GM19438 (cell line): ENCODE data around the gene UTP25.

Experiments
- ATAC-seq: cut with Tn5 transposase; IDR thresholded peaks from one replicate; pipeline ENCODE4 v1.9.1; 2021; ENCODE audit warnings: low read depth; ENCODE audit not compliant: unreplicated experiment

UTP25 gene

DNA sequence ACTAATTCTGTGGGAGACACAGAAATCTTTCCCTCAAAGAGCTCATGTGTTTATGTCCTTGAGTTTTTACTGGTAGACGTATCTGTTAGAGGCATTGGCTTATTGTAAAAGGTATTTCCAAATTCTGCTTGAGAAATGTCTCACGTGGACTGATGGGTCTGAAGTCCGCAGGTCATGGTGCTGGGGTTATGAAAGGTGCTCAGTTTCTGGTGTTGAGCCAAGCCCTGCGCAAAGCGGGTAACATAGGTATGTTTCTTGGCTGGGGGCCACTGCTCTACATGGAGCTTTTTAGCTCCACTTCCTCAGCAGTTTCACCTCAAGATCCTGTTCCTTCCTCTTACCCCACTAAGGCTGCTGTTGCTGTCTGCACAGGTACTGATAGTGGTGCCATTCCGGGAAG, 10.8 kb downstream of the UTP25 start:
- no peak for ATAC-seq

DNA sequence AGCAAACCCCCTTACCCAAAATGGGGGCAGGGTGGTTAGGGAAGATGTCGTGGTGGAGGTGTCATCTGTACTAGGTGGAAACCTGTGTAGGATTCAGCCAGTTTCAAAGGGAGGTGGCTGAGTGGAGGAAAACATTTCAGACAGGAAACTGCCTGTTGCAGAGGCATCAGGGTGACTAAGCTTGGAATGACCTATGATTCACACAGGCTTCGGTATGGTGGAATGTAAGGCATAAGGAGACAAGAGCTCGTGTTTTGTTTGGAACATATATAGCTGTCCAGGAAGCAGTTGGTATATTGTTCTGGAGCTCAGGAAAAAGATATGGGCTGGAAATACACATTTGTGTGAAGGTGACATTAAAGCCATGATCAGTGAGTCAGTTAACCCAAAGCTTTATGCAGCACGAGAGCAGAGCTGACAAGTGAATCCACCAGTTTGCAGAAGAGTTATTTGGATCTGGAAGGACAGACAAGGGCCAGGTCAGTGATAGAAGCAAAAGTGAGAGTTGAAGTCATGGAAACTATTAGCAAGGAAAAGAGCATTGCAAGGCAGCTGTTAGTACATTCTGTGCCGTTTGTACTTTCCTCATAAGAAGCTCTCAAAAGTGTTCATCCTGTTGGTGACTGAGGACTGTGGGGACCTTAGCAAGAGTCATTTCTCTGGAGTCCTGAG, 12.2 kb downstream of the UTP25 start:
- ATAC-seq, result no peak

DNA sequence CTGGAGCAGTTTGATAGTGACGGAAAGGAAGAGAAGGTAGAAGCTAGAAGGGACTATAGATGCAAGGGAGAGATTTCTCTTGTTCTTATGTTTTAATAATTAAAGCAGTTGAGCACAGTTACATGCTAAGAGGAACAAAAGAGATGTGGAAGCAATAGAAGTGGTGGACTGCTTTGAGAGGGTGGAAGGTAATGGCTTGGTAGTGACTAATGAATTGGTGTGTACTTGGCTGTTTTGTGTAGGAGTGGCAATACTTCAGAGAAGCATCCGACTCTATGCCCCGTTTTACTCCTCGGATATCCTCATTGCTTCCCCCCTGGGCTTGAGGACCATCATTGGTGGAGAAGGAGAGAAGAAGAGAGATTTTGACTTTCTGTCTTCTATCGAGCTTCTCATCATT, 12.8 kb downstream of the UTP25 start:
- no peak for ATAC-seq

DNA sequence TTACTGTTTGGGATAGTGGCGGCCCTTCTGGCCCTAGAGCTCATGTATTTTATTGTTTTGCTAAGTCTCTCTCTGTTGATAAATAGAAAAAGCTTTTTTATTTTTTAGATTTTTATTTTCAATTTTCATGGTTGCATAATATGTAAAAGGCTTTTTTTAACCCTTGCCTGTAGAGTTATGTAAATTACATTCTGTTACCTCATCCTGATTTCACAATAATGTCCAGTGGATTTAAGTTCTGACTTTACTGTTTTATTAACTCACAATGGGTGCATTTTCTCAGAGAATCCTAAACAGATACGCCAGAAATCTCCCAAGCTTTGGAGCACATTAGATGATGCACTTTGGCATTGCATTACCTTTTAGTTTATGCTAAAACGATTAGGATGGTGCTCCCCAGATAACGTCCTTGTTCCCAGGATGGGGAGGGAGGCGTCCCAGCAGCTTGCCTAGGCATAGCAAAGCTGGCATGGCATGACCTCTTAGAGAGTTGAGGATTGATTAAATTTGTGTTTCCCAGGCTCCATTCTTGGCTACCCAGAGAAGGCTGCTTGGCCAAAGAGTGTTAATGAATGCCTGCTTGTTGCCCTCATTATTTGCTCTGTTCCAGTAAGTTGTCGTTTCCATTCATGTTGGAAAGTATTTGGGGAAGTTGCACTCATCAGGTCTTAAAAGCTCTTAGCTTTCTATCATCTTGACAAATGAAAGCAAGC, 17.1 kb downstream of the UTP25 start:
- ATAC-seq, result no peak

DNA sequence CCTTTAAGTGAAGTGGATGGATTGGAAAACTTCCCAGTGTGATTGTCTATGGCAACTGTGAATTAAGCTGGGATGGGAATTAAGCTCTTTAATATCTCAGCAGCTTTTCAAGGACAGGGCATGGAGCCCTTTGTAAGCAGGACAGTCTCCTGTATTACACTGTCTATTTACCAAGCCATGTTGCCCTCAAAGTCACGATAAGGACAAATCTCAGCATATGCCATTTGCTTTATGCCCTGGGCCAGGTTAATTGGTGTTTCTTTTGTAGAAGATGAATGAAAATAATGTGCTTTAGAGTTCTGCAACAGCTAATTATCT, 17.6 kb downstream of the UTP25 start:
- no peak for ATAC-seq

DNA sequence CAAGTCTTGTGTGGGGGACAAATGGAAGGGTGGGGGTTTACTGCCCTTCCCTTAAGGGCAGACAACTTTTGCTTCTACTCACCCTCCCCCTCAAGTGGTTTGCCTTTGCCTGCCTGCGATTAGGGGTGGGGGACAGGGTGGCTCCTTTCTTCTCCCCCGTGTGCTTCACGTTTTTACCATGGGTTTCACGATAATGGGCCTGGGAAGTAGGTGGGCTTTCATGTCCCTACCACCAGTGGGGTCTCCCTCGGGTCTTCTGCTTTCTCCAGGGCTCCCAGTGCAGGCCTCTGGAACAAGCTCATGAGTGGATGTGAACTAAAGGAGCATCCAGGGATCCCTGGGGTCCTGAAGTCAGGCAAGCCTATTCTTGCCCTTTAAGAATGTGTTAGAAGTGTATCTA, 21.6 kb downstream of the UTP25 start:
- no peak for ATAC-seq

DNA sequence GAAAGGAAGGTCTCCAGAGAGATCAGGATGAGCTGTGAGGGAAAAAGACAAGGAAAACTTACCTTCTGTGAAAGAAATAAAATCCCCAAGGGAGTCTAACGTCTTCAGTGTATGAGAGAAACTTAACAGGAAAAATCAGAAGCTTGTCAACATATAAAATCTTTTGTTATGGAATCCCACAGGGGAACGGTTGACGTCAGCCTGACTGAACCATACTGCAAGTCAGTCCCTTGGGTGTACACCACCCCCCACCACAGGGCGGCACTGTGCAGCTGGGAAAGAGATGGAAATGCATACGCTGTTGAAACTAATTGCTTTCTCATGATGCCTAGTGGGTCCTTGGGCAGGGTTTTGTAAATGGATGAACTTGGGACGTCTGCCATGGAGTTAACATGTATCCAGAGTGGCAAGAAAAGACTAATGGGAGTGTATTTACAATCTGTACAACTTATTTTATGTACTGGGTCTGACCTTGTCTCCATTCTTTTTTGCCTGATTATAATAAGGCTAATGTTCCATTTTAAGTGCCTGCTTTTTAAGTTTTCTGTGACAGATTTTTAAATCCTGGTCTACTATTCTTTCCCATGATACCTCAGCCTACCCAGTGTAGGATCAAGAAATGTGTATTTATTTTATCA, 22.7 kb downstream of the UTP25 start:
- ATAC-seq, result peak; percentile 80

DNA sequence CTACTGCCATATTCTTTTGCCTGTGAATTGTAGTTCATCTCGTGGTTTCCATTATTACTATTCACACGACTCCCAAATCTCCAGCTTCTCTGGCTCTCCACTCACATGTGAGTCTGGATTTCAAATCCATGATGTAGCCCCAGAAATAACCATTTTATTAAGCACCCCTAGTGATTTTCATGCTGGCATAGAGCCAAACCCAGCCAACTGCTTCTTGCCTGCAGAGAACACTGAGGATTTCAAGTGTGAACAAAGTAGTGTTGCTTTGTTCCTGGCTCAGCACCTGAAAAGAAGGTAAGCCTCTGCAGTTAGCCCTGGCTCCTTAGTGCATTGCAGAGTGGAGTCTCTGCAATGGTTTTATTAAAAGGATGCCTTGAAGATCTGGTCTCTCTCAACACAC, 25.9 kb downstream of the UTP25 start:
- ATAC-seq, result no peak

DNA sequence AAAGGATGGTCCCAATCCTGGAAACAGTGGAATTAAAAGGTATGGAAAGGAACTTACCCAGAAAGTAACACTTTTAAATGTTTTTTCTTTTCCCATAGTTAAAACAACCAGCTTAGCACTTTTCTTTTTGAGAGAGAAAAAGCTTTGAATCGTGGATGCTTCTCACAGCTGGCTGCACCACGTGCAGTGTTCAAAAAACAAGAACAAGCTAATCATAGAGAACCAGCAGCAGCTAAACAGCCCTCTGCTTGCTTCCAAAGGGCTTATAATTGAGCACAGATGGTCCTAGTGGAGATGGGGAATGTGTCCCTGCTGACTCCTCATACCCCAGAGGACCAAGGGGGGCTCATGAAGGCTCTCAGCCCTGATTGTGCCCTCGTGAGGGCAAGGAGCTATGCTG, 26.4 kb downstream of the UTP25 start:
- ATAC-seq, result no peak

DNA sequence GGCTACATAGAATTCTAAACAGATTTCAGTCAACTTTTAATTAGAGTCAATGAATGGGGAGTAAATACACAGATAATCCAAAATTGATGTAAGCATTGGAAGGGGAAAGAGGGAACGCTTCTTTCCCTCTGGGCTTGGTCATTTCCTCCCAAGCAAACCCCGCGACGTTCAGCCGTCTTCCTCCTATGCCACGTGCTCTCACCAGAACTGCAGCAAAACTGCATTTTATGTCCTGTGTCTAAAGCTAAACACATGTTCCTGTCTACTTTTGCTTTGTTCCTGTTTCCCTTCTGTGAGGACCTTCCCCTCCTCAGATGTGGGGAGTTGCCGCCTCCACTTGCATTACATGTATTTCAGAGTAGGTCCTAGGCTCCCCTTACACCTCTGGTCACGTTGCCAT, 27.2 kb downstream of the UTP25 start:
- ATAC-seq, result no peak

DNA sequence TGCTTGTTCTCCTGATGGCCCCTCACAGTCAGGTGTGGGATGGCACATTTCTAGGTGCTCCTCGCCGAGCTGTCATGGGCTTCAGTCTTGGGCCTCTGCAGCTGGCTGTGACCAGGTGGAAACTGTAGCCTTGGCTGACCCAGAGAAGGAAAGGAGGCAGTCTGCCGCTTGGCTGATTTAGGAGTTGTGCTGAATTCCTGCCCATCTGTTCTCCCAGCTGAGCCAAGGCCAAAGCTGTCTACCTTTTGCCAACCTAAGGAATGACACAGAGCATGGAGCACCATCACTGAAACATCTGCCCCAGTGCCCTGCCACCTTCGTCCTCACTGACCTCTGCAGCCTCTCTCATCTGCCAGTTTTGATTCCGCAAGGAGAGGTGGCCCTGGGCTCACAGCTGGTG, 27.9 kb downstream of the UTP25 start:
- no peak for ATAC-seq

DNA sequence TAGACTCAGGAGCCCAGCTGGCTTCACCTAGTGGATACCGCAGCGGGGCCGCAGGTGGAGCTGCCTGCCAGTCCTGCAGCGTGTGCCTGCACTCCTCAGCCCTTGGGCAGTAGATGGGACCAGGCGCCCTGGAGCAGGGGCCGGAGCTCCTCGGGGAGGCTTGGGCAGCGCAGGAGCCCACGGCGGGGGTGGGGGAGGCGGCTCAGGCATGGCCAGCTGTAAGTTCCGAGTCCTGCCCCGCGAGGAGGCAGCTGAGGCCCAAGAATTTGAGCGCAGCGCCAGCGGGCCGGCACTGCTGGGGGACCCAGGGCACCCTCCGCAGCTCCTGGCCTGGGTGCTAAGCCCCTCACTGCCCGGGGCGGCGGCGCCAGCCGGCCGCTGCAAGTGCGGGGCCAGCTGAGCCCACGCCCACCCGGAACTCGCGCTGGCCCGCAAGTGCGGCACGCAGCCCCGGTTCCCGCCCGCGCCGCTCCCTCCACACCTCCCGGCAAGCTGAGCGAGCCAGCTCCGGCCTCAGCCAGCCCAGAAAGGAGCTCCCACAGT, 30.9 kb downstream of the UTP25 start:
- no peak for ATAC-seq

DNA sequence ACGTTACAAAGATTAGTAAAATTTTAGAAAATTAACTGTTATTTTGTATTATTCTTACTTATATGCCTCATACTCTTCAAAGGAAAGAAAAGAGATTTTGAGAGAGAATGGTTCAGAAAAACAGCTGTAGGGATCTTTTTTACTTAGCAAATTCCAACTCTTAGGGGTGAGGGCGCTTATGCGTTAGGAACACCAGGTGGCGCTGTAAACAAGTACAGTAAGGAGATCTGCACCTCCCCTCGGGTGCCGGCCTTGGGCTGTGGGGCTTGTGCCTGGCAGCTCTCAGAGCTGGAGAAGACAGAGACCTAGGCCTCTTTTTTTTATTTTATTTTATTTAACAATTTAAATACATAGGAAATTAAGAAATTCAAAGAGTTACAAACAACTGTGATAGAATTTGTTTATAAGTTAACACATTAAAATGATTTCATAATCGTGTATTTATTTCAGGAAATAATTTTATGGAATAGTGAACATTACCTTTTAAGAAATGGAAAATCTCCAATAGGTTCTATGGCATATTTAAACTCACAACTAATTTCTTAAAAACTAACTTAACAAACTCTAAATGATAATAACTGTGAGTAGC, 32.6 kb downstream of the UTP25 start:
- peak; percentile 84 for ATAC-seq

DNA sequence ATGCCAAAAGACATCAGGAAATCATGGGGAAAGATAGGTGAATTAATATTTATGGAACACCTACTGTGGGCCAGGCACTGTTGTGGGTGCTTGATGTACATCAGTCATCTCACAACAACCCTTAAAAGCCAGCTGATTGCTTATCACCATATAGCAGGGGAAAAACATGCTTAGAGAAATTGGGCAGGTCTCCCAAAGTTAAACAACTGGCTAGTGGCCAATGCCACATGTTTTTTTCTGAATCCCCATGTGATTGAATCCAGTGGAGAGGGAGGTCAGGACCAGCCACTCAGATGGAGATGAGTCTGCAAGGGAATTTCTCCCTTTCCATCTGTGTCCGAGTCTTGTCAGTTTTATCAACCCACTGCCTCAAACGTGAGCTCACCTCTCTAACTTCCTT, 33.5 kb downstream of the UTP25 start:
- ATAC-seq, result no peak

DNA sequence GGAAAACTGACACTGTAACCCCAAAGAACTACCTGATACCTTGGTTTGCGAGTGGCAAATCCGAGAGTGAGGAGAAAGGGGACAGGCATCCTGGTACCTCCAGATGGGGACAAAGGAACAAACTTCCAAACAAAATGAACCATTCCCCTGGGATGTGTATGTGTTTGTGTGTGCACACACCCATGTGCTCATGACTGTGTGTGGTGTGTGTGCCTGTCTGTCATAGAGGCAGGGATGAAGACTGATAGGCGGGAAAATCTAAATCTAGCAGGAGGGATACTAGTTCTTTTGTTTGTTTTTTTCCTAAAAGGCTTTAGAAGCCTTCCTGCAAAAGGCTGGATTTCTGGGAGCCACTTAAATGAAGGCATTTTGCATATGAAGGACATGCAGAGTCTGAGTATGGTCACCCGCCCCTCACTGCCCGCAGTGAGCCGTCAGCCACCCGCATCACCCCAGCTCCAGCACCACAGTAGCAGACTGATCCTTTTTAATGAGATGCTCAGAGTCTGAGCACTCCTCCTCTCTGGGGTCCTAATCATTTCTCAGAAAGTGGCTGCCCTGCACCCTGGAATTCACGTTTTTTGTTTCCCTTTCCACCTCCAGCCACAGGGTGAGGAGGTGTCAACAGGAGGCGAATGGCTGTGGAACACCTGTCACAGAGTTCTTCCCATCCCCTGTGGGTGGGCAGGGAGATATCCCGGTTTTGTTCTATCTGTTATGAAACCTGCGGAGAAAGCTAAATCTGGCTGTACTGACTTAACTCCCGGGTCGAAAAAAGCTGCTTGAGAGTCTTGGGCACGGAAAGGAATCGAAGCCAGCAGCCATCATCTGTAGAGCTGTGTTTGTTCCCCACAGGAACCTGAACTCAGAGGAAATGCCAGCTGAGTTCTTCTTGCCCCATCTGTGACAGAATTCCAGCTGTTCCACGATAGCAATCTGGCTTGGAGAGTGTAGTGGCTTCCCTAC, 34.9 kb downstream of the UTP25 start:
- no peak for ATAC-seq

DNA sequence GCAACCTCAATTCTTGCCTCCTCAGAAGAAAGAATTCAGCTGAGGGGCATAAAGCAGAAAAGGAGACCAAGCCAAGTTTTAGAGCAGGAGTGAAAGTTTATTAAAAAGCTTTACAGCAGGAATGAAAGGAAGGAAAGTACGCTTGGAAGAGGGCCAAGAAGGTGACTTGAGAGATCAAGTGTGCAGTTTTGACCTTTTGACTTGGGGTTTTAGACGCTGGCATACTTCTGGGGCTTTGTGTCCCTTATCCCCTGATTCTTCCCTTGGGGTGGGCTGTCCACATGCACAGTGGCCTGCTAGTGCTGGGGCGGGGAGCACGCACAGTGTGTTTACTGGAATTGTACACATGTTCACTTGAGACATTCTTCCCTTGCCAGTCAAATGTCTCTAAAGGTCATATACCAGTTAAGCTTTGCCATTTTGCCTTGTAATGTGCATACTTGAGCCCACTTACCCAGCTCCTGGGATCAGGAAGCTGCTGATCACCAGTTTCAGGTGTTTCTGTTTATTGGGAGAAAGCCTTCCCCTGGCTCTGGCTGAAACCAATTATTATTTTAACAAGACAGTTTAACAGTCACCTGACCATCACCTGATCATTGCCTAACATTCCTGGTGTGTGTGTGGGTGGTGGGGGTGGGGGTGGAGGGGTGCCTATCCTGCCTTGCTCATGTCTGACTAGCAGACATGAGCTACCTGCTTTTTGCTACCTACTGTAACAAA, 36.2 kb downstream of the UTP25 start:
- no peak for ATAC-seq

DNA sequence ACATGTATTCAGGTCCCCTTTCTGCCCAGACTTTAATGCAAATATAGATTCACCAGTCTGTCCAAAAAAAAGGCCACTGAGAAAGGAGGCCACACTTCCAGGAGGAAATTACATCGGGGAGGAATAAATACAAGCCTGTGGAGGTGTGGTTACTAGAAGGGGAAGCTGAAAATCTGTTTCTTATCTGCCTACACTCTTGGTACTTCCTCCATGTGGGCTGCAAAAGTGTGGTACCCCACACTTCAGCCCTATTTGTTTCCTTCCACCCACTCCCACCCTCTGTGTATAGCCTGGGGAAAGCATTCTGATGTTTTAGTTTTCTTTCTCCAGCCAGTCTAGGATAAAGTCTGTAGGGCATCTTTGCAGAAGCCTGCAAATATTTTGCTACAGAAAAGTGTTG, 38.4 kb downstream of the UTP25 start:
- ATAC-seq, result no peak

DNA sequence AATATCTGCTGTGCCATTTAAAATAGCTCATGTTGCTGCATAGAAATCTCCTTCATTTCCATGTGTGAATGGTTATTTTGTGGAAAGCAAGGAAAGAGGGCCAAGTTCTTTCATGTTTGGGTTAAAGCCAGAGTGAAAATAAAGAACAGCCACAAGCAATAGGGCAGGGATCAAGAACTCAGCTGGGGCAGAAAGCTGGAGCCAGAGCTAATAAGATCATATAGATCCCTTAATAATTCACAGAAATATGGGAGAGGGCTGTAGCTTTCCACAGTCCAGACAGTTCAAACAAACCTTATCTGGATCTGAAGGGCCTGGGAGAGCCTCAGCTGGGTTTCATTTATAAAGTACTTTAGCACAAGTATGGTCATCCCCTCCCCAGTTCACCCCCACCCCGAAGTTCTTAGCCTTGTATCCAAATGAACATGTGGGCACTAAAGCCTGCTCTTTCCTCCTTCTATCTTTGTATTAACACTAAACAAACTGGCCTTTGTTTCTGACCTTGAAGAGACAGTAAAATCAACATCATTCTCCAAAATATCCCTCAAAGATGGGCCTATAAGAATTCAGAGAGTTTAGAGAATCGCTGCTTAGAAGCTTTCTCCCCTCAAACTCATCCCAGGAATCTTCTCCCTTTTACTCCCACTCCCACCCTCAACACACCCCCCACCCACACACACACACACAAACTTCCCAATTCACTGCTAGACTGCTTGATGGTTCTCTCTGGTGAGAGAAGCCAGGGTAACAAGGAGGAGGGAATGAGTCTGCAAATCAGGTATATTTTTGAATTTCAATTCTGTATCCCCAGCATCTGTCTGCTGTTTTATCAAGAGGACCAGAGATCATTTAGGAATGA, 41.7 kb downstream of the UTP25 start:
- no peak for ATAC-seq
